H1 (cell line): ENCODE data around the gene TMTC2. TPM values are rescaled to one million over a fixed set of nuclear protein-coding genes. Genes with fewer than 3 reads are reported as not detected.

Experiments used
- POLR2A ChIP-seq, 2 experiments: IDR thresholded peaks; 1 replicate in 1 of 2; 2 replicates in 1 of 2; pipeline ENCODE4 v1.6.1; 2011; ENCODE audit warnings: low read depth in 2 of 2, low read length in 2 of 2, mild to moderate bottlenecking in 2 of 2; ENCODE audit errors: control extremely low read depth in 1 of 2
- polyA plus RNA-seq, 7 experiments: library from polyadenylated mRNA; depleted of rRNA in 3 of 7; stranded (reverse) in 5 of 7; unstranded in 2 of 7; fragments of >200 nt in 5 of 7; fragments of 200-250 nt in 2 of 7; gene quantifications; 1 replicate in 5 of 7; 2 replicates in 1 of 7; 4 replicates in 1 of 7; pipeline versions ENCODE4 v1.2.1 to v1.2.3, GENCODE V29; 2011 to 2013; ENCODE audit warnings: missing spikeins in 2 of 7, mixed read lengths in 2 of 7
- total RNA-seq: library from RNA; stranded (reverse); fragmentation: NEBNext Ultra II Directional; extraction: Animal tissue kit (Norgen Biotek cat#: 25700); gene quantifications from 2 replicates; pipeline ENCODE4 v1.2.1, GENCODE V29; 2021
- TF ChIP-seq, protein P1 (sequence below), 3 experiments: IDR thresholded peaks; 1 replicate in 2 of 3; 2 replicates in 1 of 3; pipeline versions ENCODE4 v1.5.1 to v1.6.1; 2011; ENCODE audit warnings: low read length in 3 of 3, mild to moderate bottlenecking in 3 of 3, inconsistent platforms in 2 of 3, low read depth in 1 of 3, moderate library complexity in 1 of 3; ENCODE audit not compliant: insufficient read depth in 1 of 3; ENCODE audit errors: control extremely low read depth in 1 of 3

Gene TMTC2
- total and polyA plus RNA-seq, 2 of the 8 experiments (the other 6 are each of a cell fraction or from before 2014, with no cell fraction given): 2.3 to 3.9 TPM

DNA sequence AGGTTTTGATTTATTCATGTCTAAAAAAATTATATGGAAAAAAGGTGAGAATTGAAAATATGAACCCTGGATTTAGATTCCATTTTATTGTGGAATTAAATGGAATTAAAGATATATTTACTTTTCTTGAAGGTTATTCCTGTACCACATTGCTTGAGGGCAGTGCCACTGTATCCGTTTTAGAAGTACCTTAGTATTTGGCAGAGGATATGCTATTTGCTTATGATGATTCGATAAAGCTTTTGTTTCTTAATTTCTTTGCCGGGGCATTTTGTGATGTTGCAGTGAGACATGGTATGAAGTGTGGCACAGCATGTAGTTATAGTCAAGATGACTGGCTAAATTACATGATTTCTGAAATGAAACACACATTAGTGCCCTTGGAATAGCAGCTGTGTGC is 7.6 kb downstream of the TMTC2 start (continued):
- TF ChIP-seq, protein P1, sequence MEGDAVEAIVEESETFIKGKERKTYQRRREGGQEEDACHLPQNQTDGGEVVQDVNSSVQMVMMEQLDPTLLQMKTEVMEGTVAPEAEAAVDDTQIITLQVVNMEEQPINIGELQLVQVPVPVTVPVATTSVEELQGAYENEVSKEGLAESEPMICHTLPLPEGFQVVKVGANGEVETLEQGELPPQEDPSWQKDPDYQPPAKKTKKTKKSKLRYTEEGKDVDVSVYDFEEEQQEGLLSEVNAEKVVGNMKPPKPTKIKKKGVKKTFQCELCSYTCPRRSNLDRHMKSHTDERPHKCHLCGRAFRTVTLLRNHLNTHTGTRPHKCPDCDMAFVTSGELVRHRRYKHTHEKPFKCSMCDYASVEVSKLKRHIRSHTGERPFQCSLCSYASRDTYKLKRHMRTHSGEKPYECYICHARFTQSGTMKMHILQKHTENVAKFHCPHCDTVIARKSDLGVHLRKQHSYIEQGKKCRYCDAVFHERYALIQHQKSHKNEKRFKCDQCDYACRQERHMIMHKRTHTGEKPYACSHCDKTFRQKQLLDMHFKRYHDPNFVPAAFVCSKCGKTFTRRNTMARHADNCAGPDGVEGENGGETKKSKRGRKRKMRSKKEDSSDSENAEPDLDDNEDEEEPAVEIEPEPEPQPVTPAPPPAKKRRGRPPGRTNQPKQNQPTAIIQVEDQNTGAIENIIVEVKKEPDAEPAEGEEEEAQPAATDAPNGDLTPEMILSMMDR (IDR thresholded peaks at IDR 0.05; ENCODE audit: control extremely low read depth in 1 of 3, insufficient read depth in 1 of 3, low read depth in 1 of 3, low read length in 3 of 3): no peak
- no peak for TF ChIP-seq POLR2A (IDR thresholded peaks at IDR 0.05; ENCODE audit: control extremely low read depth in 1 of 2, low read depth in 2 of 2, low read length in 2 of 2)
- TF ChIP-seq, all 59 proteins: peak for 0
